ENCODE data around the gene PTPRM.

The PTPRM gene

DNA sequence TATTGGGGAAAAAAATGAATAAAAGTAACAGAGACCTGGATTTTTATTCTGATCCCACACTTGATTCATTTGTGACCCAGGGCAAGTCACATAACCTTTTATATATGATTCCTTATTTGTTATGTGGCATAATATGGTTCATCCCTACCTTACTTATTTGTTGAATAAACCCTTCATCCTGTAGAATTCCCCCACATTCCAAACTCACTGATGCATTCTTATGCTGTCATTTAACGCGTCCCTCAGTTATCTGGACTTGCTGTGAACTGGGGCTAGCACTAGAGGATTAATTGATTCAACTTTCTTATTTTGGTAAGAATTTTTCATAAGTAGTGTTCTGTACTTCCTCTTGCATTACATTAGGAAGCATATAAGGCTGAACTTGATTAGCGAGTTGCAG, 657.5 kb downstream of the PTPRM start:
- Histone ChIP-seq H3K4me2 (ENCODE audit: low read depth, low read length, poor library complexity, severe bottlenecking) (no peak overlapping the region), H3K9me2 (replicated peaks; ENCODE audit: low read depth, low read length) (no peaks in the 10 kb centered on the region), H3K9me3 (ENCODE audit: insufficient read depth, low read depth, low read length) (peaks cover 4% of the 10 kb centered on the region; the same call in 1 of the 2 replicates), H3K27me3 (ENCODE audit: insufficient read depth, low read length, poor library complexity, severe bottlenecking) (no peaks in the 10 kb centered on the region), H3K79me2 (ENCODE audit: insufficient read depth, low read length) (no peaks in the 10 kb centered on the region), H3F3A (ENCODE audit: low read depth) (no peaks in the 10 kb centered on the region), H4K20me1 (ENCODE audit: insufficient read depth, low read length, poor library complexity, severe bottlenecking) (no peaks in the 10 kb centered on the region), H3K4me1 (ENCODE audit: insufficient read depth, low read length, poor library complexity, severe bottlenecking) (no peaks in the 10 kb centered on the region), H3K36me3 (ENCODE audit: insufficient read depth, low read length) (no peaks in the 10 kb centered on the region), H3K9ac (ENCODE audit: low read depth, low read length, poor library complexity, severe bottlenecking) (no peak overlapping the region), H3K4me3 (ENCODE audit: low read length, poor library complexity, severe bottlenecking) (no peak overlapping the region), H2AFZ (ENCODE audit: low read length) (no peak overlapping the region)
- no peak for TF ChIP-seq EZH2phosphoT487 (IDR thresholded peaks at IDR 0.05; ENCODE audit: borderline replicate concordance)
- TF ChIP-seq, protein P1, sequence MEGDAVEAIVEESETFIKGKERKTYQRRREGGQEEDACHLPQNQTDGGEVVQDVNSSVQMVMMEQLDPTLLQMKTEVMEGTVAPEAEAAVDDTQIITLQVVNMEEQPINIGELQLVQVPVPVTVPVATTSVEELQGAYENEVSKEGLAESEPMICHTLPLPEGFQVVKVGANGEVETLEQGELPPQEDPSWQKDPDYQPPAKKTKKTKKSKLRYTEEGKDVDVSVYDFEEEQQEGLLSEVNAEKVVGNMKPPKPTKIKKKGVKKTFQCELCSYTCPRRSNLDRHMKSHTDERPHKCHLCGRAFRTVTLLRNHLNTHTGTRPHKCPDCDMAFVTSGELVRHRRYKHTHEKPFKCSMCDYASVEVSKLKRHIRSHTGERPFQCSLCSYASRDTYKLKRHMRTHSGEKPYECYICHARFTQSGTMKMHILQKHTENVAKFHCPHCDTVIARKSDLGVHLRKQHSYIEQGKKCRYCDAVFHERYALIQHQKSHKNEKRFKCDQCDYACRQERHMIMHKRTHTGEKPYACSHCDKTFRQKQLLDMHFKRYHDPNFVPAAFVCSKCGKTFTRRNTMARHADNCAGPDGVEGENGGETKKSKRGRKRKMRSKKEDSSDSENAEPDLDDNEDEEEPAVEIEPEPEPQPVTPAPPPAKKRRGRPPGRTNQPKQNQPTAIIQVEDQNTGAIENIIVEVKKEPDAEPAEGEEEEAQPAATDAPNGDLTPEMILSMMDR (conservative IDR thresholded peaks at IDR 0.05; ENCODE audit: low read length): no peak

DNA sequence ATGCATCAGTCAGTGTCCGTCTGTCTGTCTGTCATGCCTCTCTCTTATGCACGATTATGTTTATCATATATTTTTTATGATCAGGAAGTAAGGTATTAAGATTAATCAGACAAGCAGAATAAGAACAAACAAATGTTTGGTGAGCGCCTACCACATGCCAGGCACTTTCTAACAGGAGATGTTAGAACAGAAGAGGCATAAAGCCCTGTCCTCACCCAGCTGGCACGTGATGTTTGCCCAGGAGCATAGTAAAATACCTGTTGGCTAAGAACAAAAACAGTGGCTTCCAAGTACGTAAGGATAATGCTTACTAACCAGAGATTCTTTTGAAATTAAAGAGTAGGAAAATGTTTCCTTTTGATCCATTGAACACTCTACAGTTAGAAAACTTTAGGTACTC, 661.9 kb downstream of the PTPRM start:
- Histone ChIP-seq H4K20me1 (ENCODE audit: insufficient read depth, low read length, poor library complexity, severe bottlenecking) (no peaks in the 10 kb centered on the region), H3K27me3 (ENCODE audit: insufficient read depth, low read length, poor library complexity, severe bottlenecking) (no peaks in the 10 kb centered on the region), H3K36me3 (ENCODE audit: insufficient read depth, low read length) (no peaks in the 10 kb centered on the region), H3F3A (ENCODE audit: low read depth) (no peaks in the 10 kb centered on the region), H3K9ac (ENCODE audit: low read depth, low read length, poor library complexity, severe bottlenecking) (no peak overlapping the region), H3K4me3 (ENCODE audit: low read length, poor library complexity, severe bottlenecking) (no peak overlapping the region), H3K79me2 (ENCODE audit: insufficient read depth, low read length) (no peaks in the 10 kb centered on the region), H3K4me1 (ENCODE audit: insufficient read depth, low read length, poor library complexity, severe bottlenecking) (no peaks in the 10 kb centered on the region), H3K4me2 (ENCODE audit: low read depth, low read length, poor library complexity, severe bottlenecking) (no peak overlapping the region), H3K9me2 (replicated peaks; ENCODE audit: low read depth, low read length) (no peaks in the 10 kb centered on the region), H2AFZ (ENCODE audit: low read length) (no peak overlapping the region), H3K9me3 (ENCODE audit: insufficient read depth, low read depth, low read length) (peaks cover 4% of the 10 kb centered on the region; the same call in 1 of the 2 replicates)
- TF ChIP-seq EZH2phosphoT487 (IDR thresholded peaks at IDR 0.05; ENCODE audit: borderline replicate concordance): no peak
- TF ChIP-seq, protein P1 (conservative IDR thresholded peaks at IDR 0.05; ENCODE audit: low read length): no peak

DNA sequence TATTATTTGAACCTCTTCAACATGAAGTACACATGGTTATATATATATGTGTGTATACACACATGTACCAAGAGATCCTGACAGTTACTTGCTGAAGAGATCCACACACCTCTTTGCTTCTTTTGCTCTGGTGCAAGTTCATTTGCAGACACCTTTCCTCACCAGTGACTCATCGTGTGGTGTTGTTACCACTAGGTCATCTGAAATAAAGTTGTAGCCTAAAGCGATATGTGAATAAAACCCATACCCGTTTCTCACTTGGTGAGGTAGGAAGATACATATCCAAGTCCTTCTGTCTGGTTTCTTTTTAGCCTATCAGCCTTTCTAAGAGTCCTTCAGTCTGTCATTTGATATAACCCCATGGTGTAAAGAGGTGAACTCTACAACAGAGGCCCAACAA, 662.7 kb downstream of the PTPRM start:
- Histone ChIP-seq H3K79me2 (ENCODE audit: insufficient read depth, low read length) (no peaks in the 10 kb centered on the region), H3K9me2 (replicated peaks; ENCODE audit: low read depth, low read length) (no peaks in the 10 kb centered on the region), H3K9me3 (ENCODE audit: insufficient read depth, low read depth, low read length) (peaks cover 4% of the 10 kb centered on the region; the same call in 1 of the 2 replicates), H3K36me3 (ENCODE audit: insufficient read depth, low read length) (no peaks in the 10 kb centered on the region), H3K9ac (ENCODE audit: low read depth, low read length, poor library complexity, severe bottlenecking) (no peak overlapping the region), H3F3A (ENCODE audit: low read depth) (no peaks in the 10 kb centered on the region), H4K20me1 (ENCODE audit: insufficient read depth, low read length, poor library complexity, severe bottlenecking) (no peaks in the 10 kb centered on the region), H3K27me3 (ENCODE audit: insufficient read depth, low read length, poor library complexity, severe bottlenecking) (no peaks in the 10 kb centered on the region), H3K4me1 (ENCODE audit: insufficient read depth, low read length, poor library complexity, severe bottlenecking) (no peaks in the 10 kb centered on the region), H2AFZ (ENCODE audit: low read length) (no peak overlapping the region), H3K4me3 (ENCODE audit: low read length, poor library complexity, severe bottlenecking) (no peak overlapping the region), H3K4me2 (ENCODE audit: low read depth, low read length, poor library complexity, severe bottlenecking) (no peak overlapping the region)
- TF ChIP-seq EZH2phosphoT487 (IDR thresholded peaks at IDR 0.05; ENCODE audit: borderline replicate concordance): no peak
- TF ChIP-seq, protein P1 (conservative IDR thresholded peaks at IDR 0.05; ENCODE audit: low read length): no peak

All from Loucy (cell line).